ENCODE data around the gene PITX2. TPM values are rescaled to one million over a fixed set of nuclear protein-coding genes. Genes with fewer than 3 reads are reported as not detected.
"Not testable (repeated sequence)": the region's sequence is repeated elsewhere in the genome, so short reads cannot be mapped to it uniquely, and the experiment has no call there.

Gene PITX2
- total RNA-seq, 1 experiment from 2014 or later: 2.7 TPM

GRCh38 chr4:110612631-110613269, 10.1 kb downstream of the PITX2 start:
- DNase-seq (ENCODE audit: low read depth): no peak

- no peak for DNase-seq (ENCODE audit: low read depth)
Measured at GRCh38 chr4:110611968-110612447, 10.9 kb downstream of the PITX2 start.

GRCh38 chr4:110610940-110611831, 11.7 kb downstream of the PITX2 start:
- DNase-seq (ENCODE audit: low read depth): no peak

GRCh38 chr4:110610620-110610939, 12.3 kb downstream of the PITX2 start:
- no peak for DNase-seq (ENCODE audit: low read depth)

- no peak for DNase-seq (ENCODE audit: low read depth)
Measured at GRCh38 chr4:110609044-110609750, 13.7 kb downstream of the PITX2 start.

GRCh38 chr4:110605077-110605476, 17.8 kb downstream of the PITX2 start:
- DNase-seq (ENCODE audit: low read depth): no peak

GRCh38 chr4:110602061-110602460, 20.8 kb downstream of the PITX2 start:
- no peak for DNase-seq (ENCODE audit: low read depth)

- no peak for DNase-seq (ENCODE audit: low read depth)
Measured at GRCh38 chr4:110597582-110597981, 25.3 kb downstream of the PITX2 start.

- DNase-seq (ENCODE audit: low read depth): no peak
Measured at GRCh38 chr4:110596431-110596830, 26.4 kb downstream of the PITX2 start.

GRCh38 chr4:110595583-110595982, 27.3 kb downstream of the PITX2 start:
- DNase-seq (ENCODE audit: low read depth): no peak

- DNase-seq (ENCODE audit: low read depth): no peak
Measured at GRCh38 chr4:110589297-110589696, 33.6 kb downstream of the PITX2 start.

- no peak for DNase-seq (ENCODE audit: low read depth)
Measured at GRCh38 chr4:110587666-110588285, 35.1 kb downstream of the PITX2 start.

GRCh38 chr4:110586131-110586850, 36.6 kb downstream of the PITX2 start:
- peak; percentile 4 for DNase-seq (ENCODE audit: low read depth)

GRCh38 chr4:110576696-110577095, 46.2 kb downstream of the PITX2 start:
- DNase-seq (ENCODE audit: low read depth): not testable (repeated sequence)

Other genes starting within 250 kb of the PITX2 start
- 0.34 and 1.8 TPM in 2 replicates for gene ENPEP, start 146.9 kb downstream of the PITX2 start, total RNA-seq (2014; rRNA removed; shearing (Covaris generic))